GM23248 (cell line): ENCODE measurements around the gene FBXW7. TPM values are rescaled to one million over a fixed set of nuclear protein-coding genes. Genes with fewer than 3 reads are reported as not detected.

Experiments
- DNase-seq: peaks from one replicate; pipeline ENCODE4 v3.0.0-alpha.2; 2015
- H2AFZ ChIP-seq: fragments of 200-600 bp; sonication (generic); 2 replicates; pipeline ENCODE4 v1.6.1; 2016; ENCODE audit warnings: antibody characterized with exemption
- H3F3A ChIP-seq: fragments of 200-600 bp; sonication (generic); 2 replicates; pipeline ENCODE4 v1.6.1; 2016; ENCODE audit warnings: mild to moderate bottlenecking, antibody characterized with exemption, mixed run types; ENCODE audit not compliant: insufficient read depth
- H3K27ac ChIP-seq: fragments of 200-600 bp; sonication (generic); 2 replicates; pipeline ENCODE4 v1.5.1; 2016; ENCODE audit warnings: mild to moderate bottlenecking
- H3K27me3 ChIP-seq: fragments of 200-600 bp; sonication (generic); replicated peaks from 2 replicates; pipeline ENCODE4 v1.6.1; 2016; ENCODE audit warnings: mild to moderate bottlenecking; ENCODE audit not compliant: insufficient read depth
- H3K36me3 ChIP-seq: fragments of 200-600 bp; sonication (generic); 2 replicates; pipeline ENCODE4 v1.6.1; 2016; ENCODE audit warnings: low read depth, mild to moderate bottlenecking
- H3K4me1 ChIP-seq: fragments of 200-600 bp; sonication (generic); 2 replicates; pipeline ENCODE4 v1.6.1; 2016; ENCODE audit warnings: mild to moderate bottlenecking; ENCODE audit not compliant: insufficient read depth
- H3K4me2 ChIP-seq: fragments of 200-600 bp; sonication (generic); one replicate; pipeline ENCODE4 v1.6.1; 2016; ENCODE audit warnings: mild to moderate bottlenecking; ENCODE audit not compliant: unreplicated experiment
- H3K4me3 ChIP-seq: fragments of 200-600 bp; sonication (generic); 2 replicates; pipeline ENCODE4 v1.5.1; 2016; ENCODE audit warnings: mild to moderate bottlenecking
- H3K79me2 ChIP-seq: fragments of 200-600 bp; sonication (generic); 2 replicates; pipeline ENCODE4 v1.6.1; 2016; ENCODE audit warnings: mild to moderate bottlenecking; ENCODE audit not compliant: insufficient read depth
- H3K9ac ChIP-seq: fragments of 200-600 bp; sonication (generic); 2 replicates; pipeline ENCODE4 v1.6.1; 2016; ENCODE audit warnings: mild to moderate bottlenecking
- H3K9me2 ChIP-seq: fragments of 200-600 bp; sonication (generic); 2 replicates; pipeline ENCODE4 v1.6.1; 2016; ENCODE audit warnings: mixed run types, mild to moderate bottlenecking, moderate library complexity; ENCODE audit not compliant: insufficient read depth
- H3K9me3 ChIP-seq: fragments of 200-600 bp; sonication (generic); one replicate; pipeline ENCODE4 v1.6.1; 2017; ENCODE audit warnings: low read depth
- H4K20me1 ChIP-seq: fragments of 200-600 bp; sonication (generic); 2 replicates; pipeline ENCODE4 v1.6.0; 2016; ENCODE audit not compliant: insufficient read depth
- EZH2 ChIP-seq: fragments of 200-600 bp; sonication (generic); IDR thresholded peaks from 2 replicates; pipeline ENCODE4 v1.6.1; 2018; ENCODE audit warnings: antibody characterized with exemption, mild to moderate bottlenecking; ENCODE audit not compliant: insufficient read depth, poor library complexity, severe bottlenecking
- EZH2phosphoT487 ChIP-seq: fragments of 200-600 bp; sonication (generic); IDR thresholded peaks from 2 replicates; pipeline ENCODE4 v1.6.1; 2018; ENCODE audit warnings: antibody characterized with exemption, moderate library complexity, mild to moderate bottlenecking, low read depth; ENCODE audit not compliant: insufficient read depth
- WGBS, 2 experiments: methylation state at CpG; one replicate each; pipeline ENCODE4 v1.1.6; 2015 to 2017; ENCODE audit warnings: low lambda C conversion rate in 2 of 2, low coverage in 1 of 2; ENCODE audit errors: missing lambda C conversion rate in 2 of 2; 5-methylcytosine and 5-hydroxymethylcytosine counted together
- in situ Hi-C: fragments of 300-500 bp; cut with MboI; formaldehyde crosslinking; loops from 2 replicates; pipeline ENCODE4 v1.15.0; 2020
- polyA plus RNA-seq: library from polyadenylated mRNA; unstranded; fragments of >200 nt; fragmentation: Nextera tagmentation; extraction: Ambion mirVana; gene quantifications from 2 replicates; pipeline ENCODE4 v1.2.1, GENCODE V29; 2016
- total RNA-seq: library from RNA; depleted of rRNA; stranded (reverse); fragments of >200 nt; shearing (Covaris generic); gene quantifications from 2 replicates; pipeline ENCODE4 v1.2.3, GENCODE V29; 2014

FBXW7 gene
- total and polyA plus RNA-seq, 2 experiments from 2014 or later: 8.8 to 29.0 TPM

- peaks cover 97% of the 10 kb centered on the region for H3K79me2 ChIP-seq
- DNase-seq: no peak
- H3K36me3 ChIP-seq: no peaks in the 10 kb centered on the region
- H4K20me1 ChIP-seq: no peaks in the 10 kb centered on the region
- no peaks in the 10 kb centered on the region for H3F3A ChIP-seq
- H3K4me2 ChIP-seq: no peak overlapping the region
- no peaks in the 10 kb centered on the region for H3K9me3 ChIP-seq
- H3K4me3 ChIP-seq: no peak overlapping the region
- no peaks in the 10 kb centered on the region for H3K9me2 ChIP-seq
- TF ChIP-seq EZH2: no peak
- no peak for TF ChIP-seq EZH2phosphoT487
- in situ Hi-C loops: no loop called here
- 18% methylated on average over 1 of the region's 1 CpG for WGBS, 2 experiments
- H3K4me1 ChIP-seq: 0 out of 2 replicates have a peak, but pooled peaks cover 5% of the 10 kb centered on the region
- H2AFZ ChIP-seq: no peak overlapping the region
- H3K9ac ChIP-seq: no peak overlapping the region
- no peaks in the 10 kb centered on the region for H3K27me3 ChIP-seq
- H3K27ac ChIP-seq: no peak overlapping the region
Observed at GRCh38 chr4:152523731-152524130, 12.2 kb downstream of the FBXW7 start.

GRCh38 chr4:152522754-152523153 is 13.1 kb downstream of the FBXW7 start:
- no peaks in the 10 kb centered on the region for H3F3A ChIP-seq

DNA sequence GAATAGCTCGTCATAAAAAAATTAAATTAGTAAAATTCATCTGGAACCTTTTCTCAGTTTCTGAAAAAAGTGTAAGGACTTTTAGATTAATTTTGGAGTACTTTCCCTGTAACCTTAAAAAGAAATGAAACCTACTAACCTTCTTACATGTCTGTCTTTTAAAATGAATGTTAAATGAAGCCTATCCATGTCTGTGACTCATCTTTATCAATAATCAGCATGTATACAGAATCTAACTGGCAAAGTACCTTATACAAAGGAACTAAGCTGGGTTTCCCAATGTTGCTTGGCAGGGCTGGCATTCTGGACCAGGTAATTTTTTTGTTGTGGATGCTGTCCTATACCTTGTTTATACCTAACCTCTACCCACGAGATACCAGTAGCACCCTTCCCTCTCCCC is 13.6 kb downstream of the FBXW7 start:
- Histone ChIP-seq H3K27ac (no peak overlapping the region), H3K9ac (no peak overlapping the region), H3F3A (no peaks in the 10 kb centered on the region), H3K27me3 (no peaks in the 10 kb centered on the region), H3K4me2 (no peak overlapping the region), H3K79me2 (peaks cover 97% of the 10 kb centered on the region), H3K4me1 (0 out of 2 replicates have a peak, but pooled peaks cover 5% of the 10 kb centered on the region), H2AFZ (no peak overlapping the region), H3K9me2 (no peaks in the 10 kb centered on the region), H3K9me3 (no peaks in the 10 kb centered on the region), H3K4me3 (no peak overlapping the region), H4K20me1 (no peaks in the 10 kb centered on the region), H3K36me3 (no peaks in the 10 kb centered on the region)
- no peak for DNase-seq
- 90 to 94% methylated on average over 2 of the region's 2 CpGs for WGBS, 2 experiments
- TF ChIP-seq EZH2phosphoT487: no peak
- no peak for TF ChIP-seq EZH2
- in situ Hi-C loops: no loop called here

More at GRCh38 chr4:152522754-152523153, 13.1 kb downstream of the FBXW7 start:
- no peak for DNase-seq
- peaks cover 97% of the 10 kb centered on the region for H3K79me2 ChIP-seq
- H2AFZ ChIP-seq: no peak overlapping the region
- H3K36me3 ChIP-seq: no peaks in the 10 kb centered on the region
- 0 out of 2 replicates have a peak, but pooled peaks cover 5% of the 10 kb centered on the region for H3K4me1 ChIP-seq
- no peaks in the 10 kb centered on the region for H3K27me3 ChIP-seq
- H4K20me1 ChIP-seq: no peaks in the 10 kb centered on the region
- H3K9me3 ChIP-seq: no peaks in the 10 kb centered on the region
- WGBS, 2 experiments: 97 to 100% methylated on average over 2 of the region's 2 CpGs
- H3K9ac ChIP-seq: no peak overlapping the region
- TF ChIP-seq EZH2 (no peak), EZH2phosphoT487 (no peak)
- no peak overlapping the region for H3K4me2 ChIP-seq
- no peak overlapping the region for H3K27ac ChIP-seq
- H3K9me2 ChIP-seq: no peaks in the 10 kb centered on the region
- H3K4me3 ChIP-seq: no peak overlapping the region
- in situ Hi-C loops: no loop called here

DNA sequence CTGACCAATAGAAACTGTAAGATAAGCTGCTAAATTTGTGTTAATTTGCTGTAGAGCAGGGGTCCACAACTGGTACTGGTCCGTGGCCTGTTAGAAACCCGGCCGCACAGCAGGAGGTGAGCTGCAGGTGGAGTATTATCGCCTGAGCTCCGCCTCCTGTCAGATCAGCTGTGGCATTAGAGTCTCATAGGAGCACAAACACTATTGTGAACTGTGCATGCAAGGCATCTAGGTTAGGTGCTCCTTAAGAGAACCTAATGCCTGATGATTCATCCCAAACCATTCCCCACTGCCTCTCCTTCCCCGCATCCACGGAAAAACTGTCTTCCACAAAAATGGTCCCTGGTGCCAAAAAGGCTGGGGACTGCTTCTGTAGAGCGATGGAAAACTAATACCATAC is 19.7 kb downstream of the FBXW7 start:
- H3K27me3 ChIP-seq: no peaks in the 10 kb centered on the region
- no peaks in the 10 kb centered on the region for H3K9me2 ChIP-seq
- no peak overlapping the region for H2AFZ ChIP-seq
- H3K79me2 ChIP-seq: peaks cover 93% of the 10 kb centered on the region
- no peaks in the 10 kb centered on the region for H3K9me3 ChIP-seq
- WGBS, 2 experiments: 72 to 73% methylated on average over 8 of the region's 8 CpGs
- H3K36me3 ChIP-seq: no peaks in the 10 kb centered on the region
- TF ChIP-seq EZH2phosphoT487 (no peak), EZH2 (no peak)
- H3K4me1 ChIP-seq: peaks cover 20% of the 10 kb centered on the region
- peaks cover 11% of the 10 kb centered on the region; the same call in 1 of the 2 replicates for H4K20me1 ChIP-seq
- peaks cover 19% of the 10 kb centered on the region for H3F3A ChIP-seq
- peak overlapping the region; percentile 18 for H3K4me2 ChIP-seq
- H3K4me3 ChIP-seq: no peak overlapping the region
- peak; percentile 33 for DNase-seq
- H3K27ac ChIP-seq: peak overlapping the region; percentile 29
- in situ Hi-C loops: no loop called here
- no peak overlapping the region for H3K9ac ChIP-seq
